HepG2 (cell line): ENCODE data around the gene NINL. TPM values are rescaled to one million over a fixed set of nuclear protein-coding genes. Genes with fewer than 3 reads are reported as not detected.
A peak's percentile ranks its signal among the peaks of the same experiment; 100 is the strongest.

Source experiments
- FIP1L1 ChIP-seq: fragments of 200-400 bp; formaldehyde crosslinking; IDR thresholded peaks from 2 replicates; pipeline ENCODE4 v1.6.1; 2018; ENCODE audit warnings: low read depth, mild to moderate bottlenecking, low read length, moderate library complexity, borderline replicate concordance; ENCODE audit not compliant: insufficient read depth
- FOSL1 ChIP-seq: sonication (generic); formaldehyde crosslinking; IDR thresholded peaks from 2 replicates; pipeline ENCODE4 v1.9.0; 2021; ENCODE audit warnings: missing genetic modification reagents, borderline replicate concordance
- MAX ChIP-seq: IDR thresholded peaks from 2 replicates; pipeline ENCODE4 v1.6.1; 2012; ENCODE audit warnings: inconsistent platforms
- MEF2D ChIP-seq: sonication (generic); formaldehyde crosslinking; IDR thresholded peaks from 2 replicates; pipeline ENCODE4 v1.5.1; 2020; ENCODE audit warnings: mild to moderate bottlenecking, missing genetic modification reagents
- MLLT10 ChIP-seq: sonication (generic); formaldehyde crosslinking; IDR thresholded peaks from 2 replicates; pipeline ENCODE4 v1.4.0; 2020; ENCODE audit warnings: missing genetic modification reagents
- NPAS2 ChIP-seq: sonication (generic); formaldehyde crosslinking; IDR thresholded peaks from 2 replicates; pipeline ENCODE4 v1.8.0; 2022; ENCODE audit warnings: mild to moderate bottlenecking, missing genetic modification reagents, borderline replicate concordance
- SP5 ChIP-seq: IDR thresholded peaks from 2 replicates; pipeline ENCODE4 v1.6.1; 2016; ENCODE audit warnings: low read depth, borderline replicate concordance
- TRIM24 ChIP-seq: sonication (generic); formaldehyde crosslinking; IDR thresholded peaks from 2 replicates; pipeline ENCODE4 v1.8.0; 2022; ENCODE audit warnings: mild to moderate bottlenecking, missing genetic modification reagents
- ZBED4 ChIP-seq: sonication (generic); formaldehyde crosslinking; IDR thresholded peaks from 2 replicates; pipeline ENCODE4 v1.4.0; 2020; ENCODE audit warnings: missing genetic modification reagents, borderline replicate concordance
- ZBTB8A ChIP-seq: sonication (generic); formaldehyde crosslinking; IDR thresholded peaks from 2 replicates; pipeline ENCODE4 v1.4.0; 2020; ENCODE audit warnings: mild to moderate bottlenecking, low read depth, missing genetic modification reagents, borderline replicate concordance
- ZNF468 ChIP-seq: sonication (generic); formaldehyde crosslinking; IDR thresholded peaks from 2 replicates; pipeline ENCODE4 v1.8.0; 2022; ENCODE audit warnings: mild to moderate bottlenecking, moderate library complexity, missing genetic modification reagents
- ZNF496 ChIP-seq: sonication (generic); formaldehyde crosslinking; IDR thresholded peaks from 2 replicates; pipeline ENCODE4 v1.8.1; 2023; ENCODE audit warnings: mild to moderate bottlenecking, moderate library complexity, missing genetic modification reagents; ENCODE audit not compliant: insufficient replicate concordance
- ZNF605 ChIP-seq: sonication (generic); formaldehyde crosslinking; IDR thresholded peaks from 2 replicates; pipeline ENCODE4 v1.8.0; 2022; ENCODE audit warnings: mild to moderate bottlenecking, missing genetic modification reagents
- ZNF780A ChIP-seq: sonication (generic); formaldehyde crosslinking; IDR thresholded peaks from 2 replicates; pipeline ENCODE4 v1.8.0; 2022; ENCODE audit warnings: mild to moderate bottlenecking, missing genetic modification reagents, moderate library complexity
- polyA plus RNA-seq, 8 experiments: library from polyadenylated mRNA; depleted of rRNA in 3 of 8; stranded (reverse) in 7 of 8; unstranded in 1 of 8; fragments of >200 nt; fragmentation: Illumina TruSeq in 4 of 8; extraction: Trizol in 4 of 8; gene quantifications; 2 replicates each; pipeline versions ENCODE4 v1.2.1 to v1.2.3, GENCODE V29; 2011 to 2016; ENCODE audit warnings: low read depth in 4 of 8, missing spikeins in 1 of 8, mixed read lengths in 1 of 8; ENCODE audit not compliant: insufficient read depth in 1 of 8
- total RNA-seq, 5 experiments: library from RNA; depleted of rRNA; stranded (reverse); fragments of >200 nt; fragmentation: Illumina TruSeq; extraction: Trizol; gene quantifications; 2 replicates each; pipeline ENCODE4 v1.2.3, GENCODE V29; 2016; ENCODE audit warnings: low read depth in 1 of 5
- TF ChIP-seq, protein P1 (sequence below): sonication (generic); formaldehyde crosslinking; conservative IDR thresholded peaks from 2 replicates; pipeline ENCODE4 v1.8.0; 2022; ENCODE audit warnings: mild to moderate bottlenecking, moderate library complexity, missing genetic modification reagents
- TF ChIP-seq, protein P2 (sequence below): sonication (generic); formaldehyde crosslinking; IDR thresholded peaks from 2 replicates; pipeline ENCODE4 v1.5.1; 2020; ENCODE audit warnings: mild to moderate bottlenecking, missing genetic modification reagents
- TF ChIP-seq, protein P3 (sequence below): sonication (generic); formaldehyde crosslinking; IDR thresholded peaks from 2 replicates; pipeline ENCODE4 v1.8.1; 2023; ENCODE audit warnings: mild to moderate bottlenecking, missing genetic modification reagents

Gene NINL
- total and polyA plus RNA-seq, 2 of the 13 experiments (the other 11 are each of a cell fraction or from before 2014, with no cell fraction given), result 32.3 to 34.3 TPM

GRCh38 chr20:25624500-25624939 lies 39.2 kb upstream of the NINL start (continued):
- TF ChIP-seq ZBED4 (0 out of 2 replicates have a peak, but pooled peaks have one; percentile 7), ZNF496 (CRISPR knock-in tag) (peak; percentile 13), ZBTB8A (no peak), FIP1L1 (no peak), TRIM24 (CRISPR knock-in tag) (no peak), FOSL1 (CRISPR knock-in tag) (no peak), NPAS2 (no peak), MLLT10 (CRISPR knock-in tag) (no peak; the same call in 1 of the 2 replicates), MAX (no peak), SP5 (CRISPR knock-in tag) (no peak), MEF2D (CRISPR knock-in tag) (peak; percentile 75; the same call in 1 of the 2 replicates), ZNF780A (CRISPR knock-in tag) (no peak), ZNF605 (0 out of 2 replicates have a peak, but pooled peaks have one; percentile 5), ZNF468 (CRISPR knock-in tag) (no peak)
- TF ChIP-seq, protein P1, sequence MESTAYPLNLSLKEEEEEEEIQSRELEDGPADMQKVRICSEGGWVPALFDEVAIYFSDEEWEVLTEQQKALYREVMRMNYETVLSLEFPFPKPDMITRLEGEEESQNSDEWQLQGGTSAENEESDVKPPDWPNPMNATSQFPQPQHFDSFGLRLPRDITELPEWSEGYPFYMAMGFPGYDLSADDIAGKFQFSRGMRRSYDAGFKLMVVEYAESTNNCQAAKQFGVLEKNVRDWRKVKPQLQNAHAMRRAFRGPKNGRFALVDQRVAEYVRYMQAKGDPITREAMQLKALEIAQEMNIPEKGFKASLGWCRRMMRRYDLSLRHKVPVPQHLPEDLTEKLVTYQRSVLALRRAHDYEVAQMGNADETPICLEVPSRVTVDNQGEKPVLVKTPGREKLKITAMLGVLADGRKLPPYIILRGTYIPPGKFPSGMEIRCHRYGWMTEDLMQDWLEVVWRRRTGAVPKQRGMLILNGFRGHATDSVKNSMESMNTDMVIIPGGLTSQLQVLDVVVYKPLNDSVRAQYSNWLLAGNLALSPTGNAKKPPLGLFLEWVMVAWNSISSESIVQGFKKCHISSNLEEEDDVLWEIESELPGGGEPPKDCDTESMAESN (CRISPR knock-in tag), result peak; percentile 22; the same call in 1 of the 2 replicates
- TF ChIP-seq, protein P2, sequence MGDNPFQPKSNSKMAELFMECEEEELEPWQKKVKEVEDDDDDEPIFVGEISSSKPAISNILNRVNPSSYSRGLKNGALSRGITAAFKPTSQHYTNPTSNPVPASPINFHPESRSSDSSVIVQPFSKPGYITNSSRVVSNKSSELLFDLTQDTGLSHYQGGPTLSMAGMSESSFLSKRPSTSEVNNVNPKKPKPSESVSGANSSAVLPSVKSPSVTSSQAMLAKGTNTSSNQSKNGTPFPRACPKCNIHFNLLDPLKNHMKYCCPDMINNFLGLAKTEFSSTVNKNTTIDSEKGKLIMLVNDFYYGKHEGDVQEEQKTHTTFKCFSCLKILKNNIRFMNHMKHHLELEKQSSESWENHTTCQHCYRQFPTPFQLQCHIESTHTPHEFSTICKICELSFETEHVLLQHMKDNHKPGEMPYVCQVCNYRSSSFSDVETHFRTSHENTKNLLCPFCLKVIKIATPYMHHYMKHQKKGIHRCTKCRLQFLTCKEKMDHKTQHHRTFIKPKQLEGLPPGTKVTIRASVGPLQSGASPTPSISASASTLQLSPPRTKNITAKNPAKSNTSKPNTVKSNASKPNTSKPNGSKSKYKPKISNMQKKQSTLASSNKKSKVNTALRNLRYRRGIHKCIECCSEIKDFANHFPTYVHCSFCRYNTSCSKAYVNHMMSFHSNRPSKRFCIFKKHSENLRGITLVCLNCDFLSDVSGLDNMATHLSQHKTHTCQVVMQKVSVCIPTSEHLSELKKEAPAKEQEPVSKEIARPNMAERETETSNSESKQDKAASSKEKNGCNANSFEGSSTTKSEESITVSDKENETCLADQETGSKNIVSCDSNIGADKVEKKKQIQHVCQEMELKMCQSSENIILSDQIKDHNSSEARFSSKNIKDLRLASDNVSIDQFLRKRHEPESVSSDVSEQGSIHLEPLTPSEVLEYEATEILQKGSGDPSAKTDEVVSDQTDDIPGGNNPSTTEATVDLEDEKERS (CRISPR knock-in tag), result no peak
- TF ChIP-seq, protein P3, sequence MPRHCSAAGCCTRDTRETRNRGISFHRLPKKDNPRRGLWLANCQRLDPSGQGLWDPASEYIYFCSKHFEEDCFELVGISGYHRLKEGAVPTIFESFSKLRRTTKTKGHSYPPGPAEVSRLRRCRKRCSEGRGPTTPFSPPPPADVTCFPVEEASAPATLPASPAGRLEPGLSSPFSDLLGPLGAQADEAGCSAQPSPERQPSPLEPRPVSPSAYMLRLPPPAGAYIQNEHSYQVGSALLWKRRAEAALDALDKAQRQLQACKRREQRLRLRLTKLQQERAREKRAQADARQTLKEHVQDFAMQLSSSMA (CRISPR knock-in tag), result peak; percentile 74; the same call in 1 of the 2 replicates
